GM19438 (cell line): Measurements from ENCODE around the gene SIVA1.
"Not testable (repeated sequence)": the region's sequence is repeated elsewhere in the genome, so short reads cannot be mapped to it uniquely, and the experiment has no call there.

Source experiments
- ATAC-seq: cut with Tn5 transposase; IDR thresholded peaks from one replicate; pipeline ENCODE4 v1.9.1; 2021; ENCODE audit warnings: low read depth; ENCODE audit not compliant: unreplicated experiment

SIVA1 gene

DNA sequence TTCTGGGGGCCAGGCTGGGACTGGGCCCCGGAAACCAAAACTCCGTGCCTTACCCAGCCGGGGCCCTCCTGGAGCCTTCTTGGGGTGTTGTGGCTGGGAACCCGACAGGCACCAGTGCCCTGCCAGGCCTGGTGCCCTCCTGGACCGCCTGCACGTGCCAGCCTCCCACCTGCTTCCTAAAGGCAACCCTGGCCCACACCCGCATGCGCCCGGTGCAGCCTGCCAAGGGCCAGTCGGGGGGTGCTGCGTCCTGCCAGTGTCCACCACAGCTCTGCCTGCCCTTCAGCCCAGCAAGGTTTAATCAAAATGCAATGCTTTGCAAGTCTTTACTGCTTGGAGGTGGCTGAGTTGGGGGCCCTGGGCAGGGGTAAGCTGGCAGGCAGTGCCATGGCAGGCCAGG is 34.1 kb upstream of the SIVA1 start:
- ATAC-seq: no peak

DNA sequence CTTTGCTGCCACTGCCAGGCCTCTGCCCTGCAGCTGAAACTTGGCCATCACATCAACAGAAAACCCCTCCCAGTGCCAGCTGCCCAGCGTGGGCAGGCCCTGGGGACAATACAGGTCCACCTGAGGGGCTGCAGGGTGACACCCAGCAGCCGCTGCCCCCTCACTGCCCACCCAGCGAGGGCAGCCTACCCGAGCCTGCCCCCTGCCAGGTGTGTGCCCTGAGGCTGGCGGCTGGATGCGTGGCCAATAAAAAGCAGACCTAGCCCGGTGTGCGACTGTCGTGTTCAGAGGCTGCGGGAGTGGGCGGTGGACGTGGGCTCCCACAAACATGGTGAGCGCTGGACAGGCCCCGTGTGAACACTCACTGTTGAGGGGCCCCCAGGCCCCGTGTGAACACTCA is 33.6 kb upstream of the SIVA1 start:
- ATAC-seq: no peak

DNA sequence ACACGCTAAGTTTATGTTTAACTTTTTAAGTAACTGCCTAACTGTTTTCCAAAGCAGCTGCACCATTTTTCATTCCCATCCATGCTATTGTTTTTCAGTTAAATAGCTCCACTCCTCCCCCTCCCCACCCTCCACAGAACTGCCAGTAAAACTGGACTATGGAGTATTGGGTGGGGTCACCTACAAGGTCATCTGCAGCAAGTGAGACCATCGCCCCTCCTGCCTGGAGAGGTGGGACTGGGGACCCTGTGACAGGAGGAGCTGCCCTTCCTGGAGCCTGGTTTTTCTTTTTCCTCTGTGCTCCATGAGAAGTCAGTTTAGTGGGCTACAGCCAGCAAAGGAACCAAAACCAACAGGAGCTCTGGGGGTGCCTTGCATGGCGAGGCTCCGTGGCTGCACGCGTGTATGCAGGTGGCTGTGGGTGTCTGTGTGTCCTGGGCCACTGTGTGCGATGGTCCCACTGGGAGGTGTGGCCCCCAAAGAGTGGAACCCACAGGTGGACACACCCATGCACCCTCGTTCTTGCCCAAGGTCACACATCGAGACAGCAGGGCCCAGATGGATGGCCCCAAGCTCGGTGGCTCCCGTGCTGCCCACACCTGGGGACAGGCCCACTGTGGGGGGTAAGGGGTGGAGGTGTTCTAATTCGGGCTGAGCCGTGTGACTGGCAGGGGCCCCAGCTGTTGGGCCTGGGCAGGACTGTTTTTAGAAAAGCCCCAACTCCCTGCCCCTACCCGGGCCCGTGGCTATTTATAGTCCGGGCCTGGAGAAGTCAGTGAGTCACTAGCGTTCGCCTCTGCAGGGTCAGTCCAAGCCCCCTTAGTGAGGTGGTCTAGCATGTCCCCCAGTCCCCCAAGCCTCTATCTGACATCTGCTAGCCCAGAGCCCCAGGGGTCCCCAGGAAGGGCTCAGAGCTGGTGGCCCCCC is 31.2 kb upstream of the SIVA1 start:
- no peak for ATAC-seq

DNA sequence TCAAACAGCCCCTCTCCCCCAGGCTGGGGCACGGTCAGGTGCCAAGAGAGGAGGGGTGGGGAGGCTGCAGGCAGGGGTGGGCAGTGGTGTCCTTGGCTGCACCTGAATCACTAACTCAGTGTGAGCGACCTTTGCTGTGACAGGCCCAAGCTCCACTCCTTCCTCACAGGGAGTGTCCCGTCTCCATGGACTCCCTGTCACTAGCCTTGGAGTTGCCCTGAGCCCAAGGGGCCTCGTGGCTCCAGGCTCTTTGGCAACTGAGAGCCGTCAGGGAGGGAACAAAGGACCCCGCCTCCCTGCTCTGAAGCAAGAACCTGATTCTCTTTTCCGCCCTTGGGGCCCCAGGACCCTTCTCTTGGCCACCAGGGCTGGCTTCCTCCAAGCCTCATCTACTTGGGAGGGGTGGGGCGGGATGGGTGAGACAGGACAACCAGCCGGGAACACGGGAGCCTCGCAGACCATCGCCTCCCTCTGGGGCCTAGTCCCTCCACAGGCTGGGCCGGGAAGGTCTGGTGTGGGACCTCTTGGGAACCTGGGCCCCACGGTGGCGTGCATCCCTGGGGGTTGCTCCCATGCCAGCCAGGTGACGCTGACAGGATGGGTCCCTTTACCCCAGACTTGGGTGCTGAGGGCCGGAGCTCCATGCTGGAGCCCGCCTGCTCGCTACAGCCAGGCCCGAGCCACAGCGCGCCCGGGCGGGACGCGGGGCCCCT is 29.9 kb upstream of the SIVA1 start:
- no peak for ATAC-seq

DNA sequence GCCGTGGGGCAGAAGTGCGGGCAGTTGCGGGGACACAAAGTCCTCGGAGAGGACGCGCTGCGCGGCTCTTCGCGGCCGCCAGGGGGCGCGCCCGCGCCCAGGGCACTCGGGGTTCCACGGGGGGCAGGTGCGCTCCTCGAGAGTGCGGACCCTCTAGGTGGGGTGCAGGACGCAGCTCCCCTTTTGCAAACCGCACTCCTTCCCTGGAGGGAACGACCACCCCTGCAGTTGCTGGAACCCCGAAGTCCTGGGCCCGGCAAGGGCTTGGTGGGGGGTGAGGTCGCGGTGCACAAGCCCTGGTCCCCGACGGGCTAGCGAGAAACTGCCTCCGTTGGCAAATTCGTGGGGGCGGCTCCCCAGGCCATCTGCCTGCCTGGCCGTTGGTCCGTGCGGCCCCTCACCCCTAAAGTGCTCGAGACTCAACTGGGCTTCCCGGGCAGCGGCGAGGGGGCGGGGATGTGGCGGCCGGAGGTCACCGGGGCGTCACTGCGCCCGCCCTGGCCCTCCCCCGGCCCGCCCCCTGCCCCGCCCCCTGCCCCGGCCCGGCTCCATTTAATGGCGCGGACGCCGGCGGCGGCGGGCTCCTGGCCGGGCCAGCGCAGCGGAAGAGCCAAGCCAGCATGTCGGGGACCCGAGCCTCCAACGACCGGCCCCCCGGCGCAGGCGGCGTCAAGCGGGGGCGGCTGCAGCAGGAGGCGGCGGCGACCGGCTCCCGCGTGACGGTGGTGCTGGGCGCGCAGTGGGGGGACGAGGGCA is 29.1 kb upstream of the SIVA1 start, which contains the start of gene ADSS1:
ADSS1 (plus strand) TSS at position 579 of the 756 bp plus-strand sequence; CDS start at position 621, 42 bp downstream.
- ATAC-seq: peak; percentile 57

DNA sequence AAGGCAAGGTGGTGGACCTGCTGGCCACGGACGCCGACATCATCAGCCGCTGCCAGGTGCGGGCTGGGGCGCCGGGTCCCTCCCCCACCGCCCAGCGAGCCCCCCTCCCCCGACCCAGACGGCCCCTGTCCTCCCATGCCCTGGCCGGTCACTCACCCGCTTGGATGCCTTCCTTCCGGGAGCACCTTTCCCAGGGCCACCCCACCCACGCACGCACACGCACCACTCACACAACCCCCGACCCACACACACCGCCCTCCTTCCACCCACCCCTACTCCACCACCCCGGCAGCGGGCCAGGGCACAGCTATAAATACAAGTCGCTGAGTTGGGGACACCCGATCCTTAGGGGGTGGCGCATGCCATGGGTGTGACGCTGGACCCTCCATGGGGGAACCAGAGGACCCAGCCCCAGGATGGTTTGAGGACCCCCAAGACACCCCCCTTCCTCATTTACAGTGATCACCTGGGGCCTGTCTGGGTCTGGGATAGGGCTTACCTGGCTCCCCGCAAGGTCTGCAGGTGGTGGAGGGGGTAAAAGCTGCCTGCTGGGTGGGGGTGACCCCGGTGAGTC is 28.5 kb upstream of the SIVA1 start:
- ATAC-seq: no peak

DNA sequence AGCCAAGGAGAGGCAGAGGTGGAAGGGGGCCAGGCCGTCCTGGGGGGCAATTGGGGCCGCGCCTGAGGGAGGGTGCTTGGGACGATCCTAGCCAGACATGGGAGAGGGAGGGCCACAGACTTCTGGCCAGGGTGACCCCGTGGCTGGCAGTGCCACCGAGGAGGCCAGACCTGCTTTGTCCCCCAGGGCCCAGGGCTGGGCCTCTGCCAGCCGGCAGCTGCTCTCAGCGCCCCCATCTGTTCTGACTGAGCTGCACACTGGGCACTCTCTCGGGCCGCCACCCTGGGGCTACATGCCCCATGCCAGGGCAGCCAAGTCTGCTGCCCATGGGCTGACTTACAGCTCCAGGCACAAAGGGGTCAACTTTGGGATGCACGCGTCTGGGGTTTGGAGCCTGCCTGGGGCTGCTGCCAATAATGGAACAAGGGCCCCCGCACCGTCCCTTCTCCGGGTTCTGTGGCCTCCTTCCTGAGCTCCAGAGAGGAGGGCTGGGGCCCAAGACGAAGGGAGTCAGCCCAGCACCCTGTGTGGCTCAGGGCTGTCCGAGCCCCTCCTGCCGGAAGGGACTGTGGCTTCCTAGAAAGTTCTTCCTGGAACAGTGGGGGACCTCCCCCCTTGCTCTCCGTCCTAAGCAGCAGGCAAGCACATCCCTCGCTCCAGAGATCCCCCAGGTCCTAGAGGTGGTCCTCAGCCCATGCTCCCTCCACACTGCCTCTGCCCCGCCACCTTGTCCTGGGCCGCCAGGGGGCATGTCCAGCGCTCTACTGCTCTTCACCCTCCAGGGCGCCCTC is 27.8 kb upstream of the SIVA1 start:
- no peak for ATAC-seq

DNA sequence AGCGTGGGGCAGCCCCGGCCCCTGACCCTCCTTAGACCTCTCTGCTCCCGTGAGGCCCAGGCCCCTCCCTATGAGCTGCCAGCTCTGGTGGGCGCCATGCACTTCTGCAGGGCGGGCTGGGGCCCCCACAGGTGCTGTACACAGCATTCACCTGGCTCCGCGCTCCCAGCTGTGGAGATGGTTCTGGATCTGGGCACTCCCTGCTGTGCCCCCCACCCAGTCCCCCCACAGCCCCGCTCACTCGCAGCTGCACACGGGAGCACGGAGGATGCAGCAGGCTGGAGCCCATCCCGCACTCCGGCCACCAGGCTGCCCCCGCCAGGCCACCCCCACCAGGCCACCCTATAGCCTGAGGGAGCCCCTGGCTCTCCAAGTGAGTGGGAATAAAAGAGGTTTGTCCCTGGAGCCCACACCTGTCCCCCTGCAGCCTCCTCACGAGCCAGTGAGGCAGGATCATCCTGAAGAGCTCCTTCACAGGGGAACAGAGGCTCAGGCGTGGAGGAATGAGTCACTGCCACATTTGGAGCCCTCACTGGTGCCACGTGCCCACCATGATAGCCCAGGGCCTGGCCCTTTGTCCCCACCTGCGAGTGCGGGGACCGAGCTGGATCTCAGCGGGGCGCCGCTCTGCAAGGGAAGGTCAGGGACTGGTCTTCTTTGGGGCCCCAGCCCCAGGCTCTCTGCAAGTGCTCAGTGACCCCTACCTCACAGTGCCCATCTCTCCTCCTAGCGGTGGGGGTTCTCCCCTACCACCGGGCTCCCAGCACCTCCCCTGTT is 27.0 kb upstream of the SIVA1 start:
- ATAC-seq: no peak

DNA sequence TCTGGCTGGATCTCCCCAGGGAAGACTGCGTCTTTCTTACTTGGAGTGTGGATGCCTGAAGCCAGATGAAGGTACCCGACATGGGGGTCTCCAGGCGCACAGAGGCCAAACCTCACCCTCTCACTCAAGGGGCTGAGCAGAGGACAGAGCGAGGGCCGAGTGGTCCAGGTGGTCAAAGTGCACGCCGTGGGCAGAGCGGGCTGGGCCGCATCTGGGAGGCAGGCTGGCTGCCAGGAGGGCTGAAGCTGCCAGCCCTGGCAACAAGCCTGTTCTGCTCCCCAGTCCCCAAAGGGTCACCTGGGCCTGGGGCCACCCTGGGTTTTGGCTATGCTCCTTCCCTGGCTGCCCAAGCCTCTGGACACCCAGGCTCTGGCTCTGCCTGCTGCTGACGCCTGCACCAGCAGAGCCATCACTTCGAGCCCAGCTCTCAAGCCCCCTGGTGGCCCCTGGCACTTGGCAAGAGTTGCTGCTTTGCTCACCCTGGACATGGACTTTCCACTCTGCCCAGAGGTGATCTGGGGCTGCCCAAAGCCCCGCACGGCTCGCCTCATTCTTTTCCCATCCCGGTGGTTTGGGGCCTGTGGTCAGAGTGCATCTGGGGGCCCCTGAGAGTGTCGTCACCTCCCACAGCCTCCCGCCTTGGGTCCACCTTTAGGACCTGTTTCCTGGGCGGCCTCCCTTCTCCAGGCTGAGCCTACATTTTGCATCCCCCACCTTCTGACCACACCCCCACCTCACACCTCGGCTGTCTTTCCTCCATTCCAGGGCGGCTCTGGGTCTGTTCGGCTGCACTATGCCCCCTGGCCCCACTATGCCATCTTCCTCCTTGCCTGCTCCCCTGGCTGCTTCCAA is 26.1 kb upstream of the SIVA1 start:
- no peak for ATAC-seq

DNA sequence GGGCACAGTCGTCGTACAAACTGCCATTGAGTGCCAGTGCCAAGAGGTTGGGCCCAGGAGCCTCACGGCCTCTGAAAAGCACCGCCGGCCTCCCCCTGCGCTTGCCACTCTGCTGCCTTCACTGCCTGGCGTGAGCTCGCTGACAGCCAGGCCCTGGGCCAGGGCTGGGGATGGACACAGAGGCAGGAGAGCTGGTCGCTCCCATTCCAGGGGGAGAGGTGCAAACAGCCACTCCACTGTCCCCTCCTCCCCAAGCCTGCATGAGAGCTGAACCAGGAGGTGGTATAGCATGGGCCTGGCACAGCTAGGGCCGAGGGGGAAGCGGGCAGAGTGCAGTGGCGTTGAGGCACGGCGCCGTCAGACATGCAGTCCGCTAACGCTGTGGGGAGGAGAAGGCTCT is 24.3 kb upstream of the SIVA1 start:
- ATAC-seq: no peak

DNA sequence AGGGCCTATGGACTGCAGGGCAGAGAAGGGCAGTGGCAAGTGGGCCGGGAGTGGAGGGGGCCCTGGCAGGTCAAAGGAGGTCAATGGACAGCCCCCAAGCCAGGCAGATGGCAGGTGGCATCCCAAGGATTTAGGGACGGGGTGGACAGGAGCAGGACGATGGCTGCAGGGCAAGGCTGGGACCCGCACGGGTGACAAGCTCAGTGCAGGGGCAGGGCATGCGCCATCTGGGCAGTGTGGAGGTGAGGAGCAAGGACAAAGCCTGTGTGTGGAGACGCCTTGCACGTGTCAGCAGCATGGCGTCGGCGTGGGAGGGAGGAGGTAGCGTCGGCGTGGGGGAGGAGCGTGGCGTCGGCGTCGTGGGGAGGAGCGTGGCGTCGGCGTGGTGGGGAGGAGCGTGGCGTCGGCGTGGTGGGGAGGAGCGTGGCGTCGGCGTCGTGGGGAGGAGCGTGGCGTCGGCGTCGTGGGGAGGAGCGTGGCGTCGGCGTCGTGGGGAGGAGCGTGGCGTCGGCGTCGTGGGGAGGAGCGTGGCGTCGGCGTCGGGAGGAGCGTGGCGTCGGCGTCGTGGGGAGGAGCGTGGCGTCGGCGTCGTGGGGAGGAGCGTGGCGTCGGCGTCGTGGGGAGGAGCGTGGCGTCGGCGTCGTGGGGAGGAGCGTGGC is 23.6 kb upstream of the SIVA1 start:
- ATAC-seq: not testable (repeated sequence)

DNA sequence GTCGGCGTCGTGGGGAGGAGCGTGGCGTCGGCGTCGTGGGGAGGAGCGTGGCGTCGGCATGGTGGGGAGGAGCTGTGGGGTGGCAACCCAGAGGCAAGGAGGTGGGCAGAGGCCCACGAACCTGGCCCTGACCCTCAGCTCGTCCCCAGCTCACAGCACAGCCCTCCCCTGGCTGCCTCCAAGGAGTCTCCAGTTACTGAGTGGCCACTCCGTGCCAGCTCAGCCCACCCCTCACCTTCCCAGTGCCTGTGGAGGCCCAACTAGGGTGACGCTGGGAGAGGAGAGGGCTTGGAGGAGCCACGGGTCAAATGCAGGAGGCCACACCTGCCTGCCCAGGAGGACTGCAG is 23.1 kb upstream of the SIVA1 start:
- no peak for ATAC-seq

DNA sequence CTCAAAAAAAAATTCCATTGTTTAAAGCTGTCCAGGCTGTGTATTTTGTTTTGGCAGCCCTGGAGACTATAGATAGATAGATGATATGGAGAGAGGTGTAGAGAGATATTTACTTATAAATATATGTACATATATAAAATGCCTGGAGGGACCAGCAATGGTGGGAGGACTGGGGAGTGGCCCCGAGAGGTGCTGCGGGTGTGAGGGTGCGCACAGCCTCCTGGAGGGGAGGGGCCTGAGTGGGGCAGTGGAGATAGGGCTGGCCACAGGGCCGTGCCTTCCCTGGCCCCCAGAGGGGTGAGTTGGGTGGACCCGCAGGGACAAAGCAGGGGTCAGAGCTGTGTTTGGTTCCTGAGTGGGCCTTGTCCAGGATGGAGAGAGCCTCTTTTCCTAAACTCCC is 22.5 kb upstream of the SIVA1 start:
- no peak for ATAC-seq

DNA sequence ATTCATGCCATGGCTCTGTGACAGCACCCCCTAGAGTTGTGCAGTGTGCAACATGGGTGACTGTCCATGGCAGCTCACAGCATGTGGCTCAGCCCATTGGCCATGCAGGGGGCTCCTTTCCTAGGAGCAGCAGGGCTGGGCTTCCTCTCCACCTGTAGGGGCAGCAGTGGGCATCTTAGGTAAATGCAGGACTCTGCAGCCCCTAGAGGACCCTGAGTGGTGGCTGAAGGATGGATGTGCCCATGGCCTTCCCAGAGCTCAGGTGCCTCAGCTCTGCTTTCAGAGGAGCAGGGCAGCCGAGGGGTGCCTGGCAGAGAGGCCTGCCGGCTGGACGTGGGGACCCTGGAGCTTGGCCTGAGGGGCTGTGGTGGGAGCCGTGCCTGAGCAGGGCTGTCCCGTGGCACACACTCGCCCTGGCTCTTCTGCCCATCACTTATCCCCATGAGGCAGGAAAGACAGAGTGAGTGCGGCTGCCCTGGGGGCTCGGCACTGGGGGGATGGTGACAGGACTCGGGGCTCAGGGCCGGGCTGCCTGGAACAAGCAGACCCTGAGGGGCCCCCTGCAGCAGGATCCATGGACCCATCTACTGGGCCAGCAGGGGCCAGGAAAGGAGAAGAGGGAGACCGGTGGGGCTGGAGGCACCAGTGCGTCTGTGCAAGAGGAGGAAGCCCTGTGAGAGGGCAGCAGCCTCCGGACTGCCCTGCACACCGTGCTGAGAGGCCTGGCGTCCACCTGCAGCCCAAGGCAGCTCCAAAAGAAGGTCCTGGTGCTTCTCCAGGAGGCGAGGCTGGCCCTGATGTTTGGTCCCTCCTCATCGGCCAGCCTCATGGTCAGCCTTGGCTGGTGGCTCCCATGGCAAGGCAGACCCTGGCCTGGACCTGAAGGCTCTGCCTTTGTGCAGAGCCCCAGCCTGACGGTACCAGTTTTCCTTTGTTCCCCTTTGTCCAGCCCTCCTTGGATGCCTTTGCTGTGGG is 21.3 kb upstream of the SIVA1 start:
- no peak for ATAC-seq

DNA sequence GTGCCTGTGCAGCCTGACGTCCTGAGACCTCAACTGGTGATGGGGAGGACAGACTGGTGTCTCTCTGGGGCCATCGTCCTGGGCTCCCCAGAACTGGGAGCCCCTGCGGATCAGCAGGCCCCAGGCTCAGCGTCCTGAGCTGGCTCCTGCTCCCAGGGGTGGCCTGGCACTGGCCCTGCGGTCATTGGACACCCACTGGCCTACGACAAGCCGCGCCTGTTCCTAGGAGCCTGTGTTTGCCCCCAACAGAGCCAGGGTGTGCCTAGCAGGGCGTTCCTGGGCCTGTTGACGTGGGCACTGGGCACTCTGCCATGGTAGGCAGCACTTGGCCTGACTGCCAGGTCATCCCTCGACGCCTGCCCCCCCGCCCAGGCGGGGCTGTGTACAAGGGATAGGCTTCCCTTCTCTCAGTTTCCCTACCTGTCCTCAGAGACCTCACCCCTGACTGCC is 20.6 kb upstream of the SIVA1 start:
- ATAC-seq: no peak

DNA sequence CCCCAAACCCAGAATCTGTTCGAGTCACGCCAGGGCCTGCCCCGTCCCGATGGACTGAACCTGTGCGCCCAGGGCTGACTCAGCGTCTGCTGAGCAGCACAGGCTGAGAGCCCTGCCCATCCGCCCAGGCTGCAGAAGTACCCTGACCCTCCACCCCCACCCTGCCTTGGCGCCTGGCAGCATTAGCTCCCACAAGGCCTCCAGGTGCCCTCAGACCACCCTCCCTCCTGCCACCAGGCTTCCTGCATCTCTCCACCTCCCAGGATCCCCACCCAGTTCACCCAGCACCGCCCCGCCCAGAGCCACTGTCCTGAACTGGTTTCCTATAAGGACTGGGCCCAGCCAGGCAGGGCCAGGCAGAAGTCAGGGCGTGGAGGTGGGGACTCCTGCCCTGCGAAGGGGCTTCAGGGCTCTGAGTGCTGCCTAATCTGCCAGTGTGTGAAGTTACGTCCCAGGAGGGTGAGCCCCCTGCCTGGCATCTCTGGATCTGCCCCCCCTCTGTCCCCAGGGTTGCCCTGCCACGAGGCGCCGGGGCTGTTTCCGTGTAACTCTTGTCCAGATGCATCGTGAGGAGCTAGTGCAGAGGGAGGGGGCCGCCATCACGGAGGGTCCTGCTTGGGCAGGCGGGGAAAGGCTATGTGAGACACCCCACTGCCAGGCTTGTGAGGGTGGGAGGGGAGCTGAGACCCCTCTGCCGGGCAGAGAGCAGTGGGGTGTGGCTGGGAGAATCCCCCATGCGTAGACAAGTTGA is 19.8 kb upstream of the SIVA1 start:
- ATAC-seq: no peak
